ENCODE measurements around the gene SF3B6.

DNA sequence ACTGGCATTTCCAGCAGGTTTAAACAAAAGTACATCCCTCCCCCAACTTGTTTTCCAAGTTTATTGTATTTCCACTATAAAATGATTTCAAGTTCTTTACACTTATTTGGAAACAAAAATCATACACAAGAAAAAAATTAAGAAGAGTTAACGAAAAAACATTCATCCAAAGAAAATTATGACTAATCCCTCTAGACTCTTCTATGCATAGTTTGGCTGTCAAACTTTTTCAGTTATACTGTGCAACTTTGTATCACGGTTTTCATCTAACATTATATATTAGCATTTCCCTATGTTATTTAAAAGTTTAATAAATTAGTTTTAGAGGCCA, 29.6 kb downstream of the SF3B6 start:
- TF ChIP-seq EZH2 (optimal IDR thresholded peaks at IDR 0.05; ENCODE audit: low read depth, low read length) (no peak), EZH2phosphoT487 (IDR thresholded peaks at IDR 0.05; ENCODE audit: low read length) (no peak)
- TF ChIP-seq, protein P1, sequence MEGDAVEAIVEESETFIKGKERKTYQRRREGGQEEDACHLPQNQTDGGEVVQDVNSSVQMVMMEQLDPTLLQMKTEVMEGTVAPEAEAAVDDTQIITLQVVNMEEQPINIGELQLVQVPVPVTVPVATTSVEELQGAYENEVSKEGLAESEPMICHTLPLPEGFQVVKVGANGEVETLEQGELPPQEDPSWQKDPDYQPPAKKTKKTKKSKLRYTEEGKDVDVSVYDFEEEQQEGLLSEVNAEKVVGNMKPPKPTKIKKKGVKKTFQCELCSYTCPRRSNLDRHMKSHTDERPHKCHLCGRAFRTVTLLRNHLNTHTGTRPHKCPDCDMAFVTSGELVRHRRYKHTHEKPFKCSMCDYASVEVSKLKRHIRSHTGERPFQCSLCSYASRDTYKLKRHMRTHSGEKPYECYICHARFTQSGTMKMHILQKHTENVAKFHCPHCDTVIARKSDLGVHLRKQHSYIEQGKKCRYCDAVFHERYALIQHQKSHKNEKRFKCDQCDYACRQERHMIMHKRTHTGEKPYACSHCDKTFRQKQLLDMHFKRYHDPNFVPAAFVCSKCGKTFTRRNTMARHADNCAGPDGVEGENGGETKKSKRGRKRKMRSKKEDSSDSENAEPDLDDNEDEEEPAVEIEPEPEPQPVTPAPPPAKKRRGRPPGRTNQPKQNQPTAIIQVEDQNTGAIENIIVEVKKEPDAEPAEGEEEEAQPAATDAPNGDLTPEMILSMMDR (IDR thresholded peaks at IDR 0.05; ENCODE audit: low read length): no peak

Measured in MM.1S (cell line).